ELF-1 (cell line): ENCODE measurements around the gene DVL1.

Experiments
- DNase-seq: peaks from one replicate; pipeline ENCODE4 v3.0.0-alpha.2; 2016; ENCODE audit warnings: low read depth, low spot score

DVL1 gene

GRCh38 chr1:1299686-1300351, 49.4 kb downstream of the DVL1 start:
- DNase-seq, result no peak

- peak; percentile 86 for DNase-seq
Measured at GRCh38 chr1:1298861-1299685, 50.1 kb downstream of the DVL1 start.

- no peak for DNase-seq
Measured at GRCh38 chr1:1297802-1298424, 51.3 kb downstream of the DVL1 start.

- no peak for DNase-seq
Measured at GRCh38 chr1:1296070-1297061, 52.9 kb downstream of the DVL1 start.

GRCh38 chr1:1295154-1295923, 53.9 kb downstream of the DVL1 start:
- DNase-seq, result no peak

GRCh38 chr1:1294250-1294890, 54.8 kb downstream of the DVL1 start:
- DNase-seq, result no peak

GRCh38 chr1:1293263-1294249, 55.7 kb downstream of the DVL1 start:
- no peak for DNase-seq

GRCh38 chr1:1292851-1293250, 56.4 kb downstream of the DVL1 start:
- no peak for DNase-seq

- DNase-seq, result no peak
Measured at GRCh38 chr1:1292442-1292779, 56.8 kb downstream of the DVL1 start.

GRCh38 chr1:1291548-1292441, 57.4 kb downstream of the DVL1 start:
- DNase-seq, result peak; percentile 87

- DNase-seq, result no peak
Measured at GRCh38 chr1:1291023-1291528, 58.1 kb downstream of the DVL1 start.

- DNase-seq, result peak; percentile 77
Measured at GRCh38 chr1:1290238-1290731, 58.9 kb downstream of the DVL1 start.

GRCh38 chr1:1287288-1288110, 61.7 kb downstream of the DVL1 start:
- no peak for DNase-seq

GRCh38 chr1:1286313-1287261, 62.6 kb downstream of the DVL1 start:
- no peak for DNase-seq

- DNase-seq, result no peak
Measured at GRCh38 chr1:1285611-1286311, 63.5 kb downstream of the DVL1 start.
